ENCODE measurements around the gene ADAMTS13. TPM values are rescaled to one million over a fixed set of nuclear protein-coding genes. Genes with fewer than 3 reads are reported as not detected.

The ADAMTS13 gene
- total and polyA plus RNA-seq, 2 donors (not counting 3 experiments of a cell fraction or from before 2014, with no cell fraction given): 1.5 to 2.5 TPM

GRCh38 chr9:133386338-133386737 lies 35.8 kb upstream of the ADAMTS13 start:
- Histone ChIP-seq H3K9ac (replicated peaks; ENCODE audit: extremely low read depth, insufficient read depth, low read length) (no peak overlapping the region), H3K9me3 (replicated peaks; ENCODE audit: control insufficient read depth, insufficient read depth, low read length) (no peaks in the 10 kb centered on the region), H3K27me3 (ENCODE audit: control insufficient read depth in 2 of 2, insufficient read depth in 2 of 2, low read length in 2 of 2) (no peaks in the 10 kb centered on the region), H3K27ac (ENCODE audit: insufficient read depth, low read depth, low read length) (no peak overlapping the region), H3K4me1 (ENCODE audit: control insufficient read depth, extremely low read depth, insufficient read depth, low read length) (no peaks in the 10 kb centered on the region), H3K4me3 (replicated peaks in 1 of 3; ENCODE audit: insufficient read depth in 1 of 3, low read depth in 1 of 3, low read length in 3 of 3) (no peak overlapping the region), H2AFZ (ENCODE audit: low read depth, low read length) (no peak overlapping the region), H3K9me1 (replicated peaks; ENCODE audit: control insufficient read depth, extremely low read depth, insufficient read depth, low read length) (no peaks in the 10 kb centered on the region), H3K4me2 (ENCODE audit: insufficient read depth, low read length) (no peak overlapping the region), H4K20me1 (replicated peaks; ENCODE audit: control insufficient read depth, extremely low read depth, insufficient read depth, low read length) (no peaks in the 10 kb centered on the region), H3K36me3 (ENCODE audit: control insufficient read depth in 2 of 2, extremely low read depth in 1 of 2, insufficient read depth in 2 of 2, low read length in 2 of 2) (no peaks in the 10 kb centered on the region), H3K79me2 (ENCODE audit: control insufficient read depth, insufficient read depth, low read length) (no peaks in the 10 kb centered on the region)
- DNase-seq (ENCODE audit: low read depth, low spot score): no peak
- BruUV-seq (replicated peaks): no TSS peak
- dilution Hi-C loops (cut with MboI; ENCODE audit: extremely low pct_ligation_motif_present, low sequenced_read_pairs) (no loop called here), intact Hi-C loops (cut with micrococcal nuclease) (no loop called here)
- TF ChIP-seq POLR2A (IDR thresholded peaks at IDR 0.05; ENCODE audit: low read depth, low read length) (no peak), JUN (IDR thresholded peaks at IDR 0.05; ENCODE audit: borderline replicate concordance, insufficient read depth, insufficient read length, low read depth) (no peak), MAX (IDR thresholded peaks at IDR 0.05; ENCODE audit: insufficient read depth, insufficient read length) (no peak), CTCF (IDR thresholded peaks at IDR 0.05; ENCODE audit: extremely low read depth in 1 of 2, insufficient read depth in 1 of 2, low read depth in 1 of 2, low read length in 2 of 2) (no peak), FOS (IDR thresholded peaks at IDR 0.05; ENCODE audit: borderline replicate concordance, insufficient read depth, low read length) (no peak), MYC (IDR thresholded peaks at IDR 0.05; ENCODE audit: low read depth, low read length) (no peak), GATA2 (IDR thresholded peaks at IDR 0.05; ENCODE audit: insufficient read depth, insufficient read length, low read depth, low read length) (no peak), POLR2AphosphoS5 (IDR thresholded peaks at IDR 0.05; ENCODE audit: insufficient read depth, low read depth, low read length) (no peak), EZH2 (IDR thresholded peaks at IDR 0.05; ENCODE audit: borderline replicate concordance, low read depth, low read length, severe bottlenecking) (no peak)
- FAIRE-seq: no peak
- ChIA-PET POLR2A (no interaction called here), CTCF (interaction anchor here (0.8 to 1.1 kb wide), 3 partner anchors 9 to 356 kb away, joined by 3 read pairs; no protein-coding TSS in a partner anchor)

Data from endothelial cell of umbilical vein (primary cell).